ENCODE data around the gene ZNF445. TPM values are rescaled to one million over a fixed set of nuclear protein-coding genes. Genes with fewer than 3 reads are reported as not detected.
"Not testable (repeated sequence)": the region's sequence is repeated elsewhere in the genome, so short reads cannot be mapped to it uniquely, and the experiment has no call there.

ZNF445 gene
- total RNA-seq, 1 experiment from 2014 or later, result 15.9 TPM

DNA sequence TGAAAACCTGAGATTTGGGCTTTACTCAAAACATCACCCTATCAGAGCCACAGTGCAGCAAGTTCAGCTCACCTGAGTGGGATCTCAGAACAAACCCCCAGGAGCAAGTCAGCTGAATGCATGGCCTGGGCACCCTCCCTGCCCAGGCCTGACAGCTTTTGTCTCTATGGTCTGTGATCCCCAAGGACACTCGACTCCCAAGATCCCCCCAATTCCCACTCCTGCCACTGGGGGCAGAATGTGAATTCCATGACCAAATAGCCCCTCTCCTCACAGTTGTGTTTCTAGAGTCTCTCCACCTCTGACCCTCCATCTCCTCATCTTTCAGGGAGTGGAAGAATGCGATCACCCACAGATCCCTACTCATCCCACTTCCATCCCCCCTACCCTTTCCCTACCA, 58.9 kb downstream of the ZNF445 start:
- H2AFZ ChIP-seq, result no peak overlapping the region
- H4K20me1 ChIP-seq (ENCODE audit: insufficient read depth), result no peaks in the 10 kb centered on the region
- H3K4me3 ChIP-seq, result no peak overlapping the region
- BruUV-seq (replicated peaks), result no TSS peak
- TF ChIP-seq CTCF (conservative IDR thresholded peaks at IDR 0.05), result peak; percentile 47; the same call in 1 of the 2 replicates
- TF ChIP-seq EZH2 (IDR thresholded peaks at IDR 0.05; ENCODE audit: low read depth), result no peak
- H3K4me1 ChIP-seq (replicated peaks; ENCODE audit: insufficient read depth), result no peaks in the 10 kb centered on the region
- no peaks in the 10 kb centered on the region for H3K36me3 ChIP-seq (ENCODE audit: low read depth)
- H3F3A ChIP-seq (ENCODE audit: insufficient read depth, low read depth), result no peaks in the 10 kb centered on the region
- H3K27ac ChIP-seq, result no peak overlapping the region
- intact Hi-C loops (cut with micrococcal nuclease; ENCODE audit: unreplicated experiment), result no loop called here
- no peaks in the 10 kb centered on the region for H3K9me2 ChIP-seq (ENCODE audit: insufficient read depth)
- no peak for DNase-seq
- POLR2A ChIA-PET (ENCODE audit: unreplicated experiment), result no interaction called here
- no peaks in the 10 kb centered on the region for H3K79me2 ChIP-seq (ENCODE audit: low read depth)
- H3K27me3 ChIP-seq (ENCODE audit: insufficient read depth, low read depth), result no peaks in the 10 kb centered on the region
- CTCF ChIA-PET, result no interaction called here
- H3K4me2 ChIP-seq, result no peak overlapping the region
- H3K9me3 ChIP-seq (ENCODE audit: insufficient read depth, low read depth), result no peaks in the 10 kb centered on the region

GRCh38 chr3:44418118-44418517, 59.4 kb downstream of the ZNF445 start:
- BruUV-seq (replicated peaks); H3K9me3 ChIP-seq (ENCODE audit: insufficient read depth, low read depth); H4K20me1 ChIP-seq (ENCODE audit: insufficient read depth); H3K4me1 ChIP-seq (replicated peaks; ENCODE audit: insufficient read depth); H3K79me2 ChIP-seq (ENCODE audit: low read depth); intact Hi-C loops (cut with micrococcal nuclease; ENCODE audit: unreplicated experiment); CTCF ChIA-PET; H3K27me3 ChIP-seq (ENCODE audit: insufficient read depth, low read depth); H3K4me3 ChIP-seq; H3K9me2 ChIP-seq (ENCODE audit: insufficient read depth); H2AFZ ChIP-seq; H3F3A ChIP-seq (ENCODE audit: insufficient read depth, low read depth); H3K27ac ChIP-seq; H3K36me3 ChIP-seq (ENCODE audit: low read depth); POLR2A ChIA-PET (ENCODE audit: unreplicated experiment); DNase-seq; H3K4me2 ChIP-seq: not testable (repeated sequence)

GRCh38 chr3:44416031-44417030, 61.1 kb downstream of the ZNF445 start:
- Histone ChIP-seq H2AFZ (no peak overlapping the region), H4K20me1 (ENCODE audit: insufficient read depth) (no peaks in the 10 kb centered on the region), H3K4me1 (replicated peaks; ENCODE audit: insufficient read depth) (no peaks in the 10 kb centered on the region), H3K4me2 (no peak overlapping the region), H3K27me3 (ENCODE audit: insufficient read depth, low read depth) (no peaks in the 10 kb centered on the region), H3K27ac (no peak overlapping the region), H3K36me3 (ENCODE audit: low read depth) (no peaks in the 10 kb centered on the region), H3K4me3 (no peak overlapping the region), H3K9me3 (ENCODE audit: insufficient read depth, low read depth) (no peaks in the 10 kb centered on the region), H3K9me2 (ENCODE audit: insufficient read depth) (no peaks in the 10 kb centered on the region), H3F3A (ENCODE audit: insufficient read depth, low read depth) (no peaks in the 10 kb centered on the region), H3K79me2 (ENCODE audit: low read depth) (no peaks in the 10 kb centered on the region)
- BruUV-seq (replicated peaks), result no TSS peak
- POLR2A ChIA-PET (ENCODE audit: unreplicated experiment), result no interaction called here
- TF ChIP-seq CTCF (conservative IDR thresholded peaks at IDR 0.05), result no peak
- no peak for TF ChIP-seq EZH2 (IDR thresholded peaks at IDR 0.05; ENCODE audit: low read depth)
- CTCF ChIA-PET, result no interaction called here
- no peak for DNase-seq
- intact Hi-C loops (cut with micrococcal nuclease; ENCODE audit: unreplicated experiment), result no loop called here

Data from PC-9 (cell line).